ENCODE measurements around the gene RITA1.

RITA1 gene

GRCh38 chr12:113180333-113180732 is 5.2 kb upstream of the RITA1 start:
- no peak for DNase-seq

- DNase-seq: no peak
Measured at GRCh38 chr12:113181975-113182374, 3.5 kb upstream of the RITA1 start.

- no peak for DNase-seq
Measured at GRCh38 chr12:113183030-113183589, 2.4 kb upstream of the RITA1 start.

GRCh38 chr12:113184098-113184899 is 1.2 kb upstream of the RITA1 start:
- DNase-seq: no peak

- peak; percentile 70 for DNase-seq
Measured at GRCh38 chr12:113184900-113185179, 681 bp upstream of the RITA1 start.

- no peak for DNase-seq
Measured at GRCh38 chr12:113186033-113186365, 478 bp downstream of the RITA1 start.

GRCh38 chr12:113186666-113187325 is 1.3 kb downstream of the RITA1 start:
- no peak for DNase-seq

GRCh38 chr12:113189361-113189760 is 3.8 kb downstream of the RITA1 start:
- DNase-seq: no peak

GRCh38 chr12:113190761-113191160 is 5.2 kb downstream of the RITA1 start:
- no peak for DNase-seq

GRCh38 chr12:113191227-113191626 is 5.7 kb downstream of the RITA1 start:
- no peak for DNase-seq

GRCh38 chr12:113194971-113195391 is 9.5 kb downstream of the RITA1 start:
- DNase-seq: no peak

- DNase-seq: no peak
Measured at GRCh38 chr12:113195598-113195997, 10.1 kb downstream of the RITA1 start.

- no peak for DNase-seq
Measured at GRCh38 chr12:113196582-113196981, 11.1 kb downstream of the RITA1 start.

- DNase-seq: peak; percentile 46
Measured at GRCh38 chr12:113196990-113197389, 11.5 kb downstream of the RITA1 start.

GRCh38 chr12:113197518-113198077 is 12.1 kb downstream of the RITA1 start:
- DNase-seq: no peak

GRCh38 chr12:113198296-113198695 is 12.8 kb downstream of the RITA1 start:
- DNase-seq: no peak

GRCh38 chr12:113200021-113200797 is 14.7 kb downstream of the RITA1 start:
- DNase-seq: peak; percentile 25

- no peak for DNase-seq
Measured at GRCh38 chr12:113201187-113202177, 16.0 kb downstream of the RITA1 start.

GRCh38 chr12:113202300-113203075 is 17.0 kb downstream of the RITA1 start:
- DNase-seq: no peak

GRCh38 chr12:113203852-113204760 is 18.6 kb downstream of the RITA1 start:
- DNase-seq: peak; percentile 63
